ENCODE data around the gene STING1.

DNA sequence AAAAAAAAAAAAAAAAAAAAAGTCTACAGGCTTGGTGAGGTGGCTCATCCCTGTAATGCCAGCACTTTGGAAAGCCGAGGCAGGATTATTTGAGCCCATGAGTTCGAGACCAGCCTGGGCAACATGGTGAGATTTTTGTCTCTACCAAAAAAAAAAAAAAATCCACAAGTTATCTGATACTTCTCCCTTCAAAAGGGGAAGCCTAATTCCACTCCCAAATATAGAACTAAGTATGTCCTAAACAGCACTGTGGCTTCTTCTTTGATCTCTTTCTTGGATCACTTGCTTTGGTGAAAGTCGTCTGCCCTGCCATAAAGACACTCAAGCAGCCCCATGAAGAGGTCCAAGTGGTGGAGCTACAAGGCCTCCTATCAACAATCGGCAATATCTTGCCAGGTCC lies 18.8 kb upstream of the STING1 start:
- TF ChIP-seq POLR2A (IDR thresholded peaks at IDR 0.05; ENCODE audit: low read length) (no peak), GATA1 (IDR thresholded peaks at IDR 0.05; ENCODE audit: low read depth, low read length) (no peak)

Data from erythroblast (primary cell).